GM23338 (cell line): Measurements from ENCODE around the gene WDR17. TPM values are rescaled to one million over a fixed set of nuclear protein-coding genes. Genes with fewer than 3 reads are reported as not detected.

ENCODE experiments used
- ATAC-seq: fragments of 200-7000 bp; cut with Tn5 transposase; 3 replicates; pipeline ENCODE4 v1.9.1; 2020
- DNase-seq: peaks from one replicate; pipeline ENCODE4 v3.0.0-alpha.2; 2015; ENCODE audit warnings: low spot score
- H2AFZ ChIP-seq: fragments of 200-600 bp; sonication (generic); 2 replicates; pipeline ENCODE4 v1.8.0; 2016; ENCODE audit warnings: antibody characterized with exemption, mild to moderate bottlenecking, moderate library complexity
- H3F3A ChIP-seq: fragments of 200-600 bp; sonication (generic); replicated peaks from 2 replicates; pipeline ENCODE4 v1.8.0; 2017; ENCODE audit warnings: antibody characterized with exemption, mixed run types, low read depth
- H3K27ac ChIP-seq: fragments of 200-600 bp; sonication (generic); 2 replicates; pipeline ENCODE4 v1.6.1; 2016; ENCODE audit warnings: low read depth
- H3K27me3 ChIP-seq: fragments of 200-600 bp; sonication (generic); 2 replicates; pipeline ENCODE4 v1.8.0; 2016; ENCODE audit warnings: mild to moderate bottlenecking, mixed run types, moderate library complexity; ENCODE audit not compliant: insufficient read depth
- H3K36me3 ChIP-seq: fragments of 200-600 bp; sonication (generic); 2 replicates; pipeline ENCODE4 v1.8.0; 2016; ENCODE audit warnings: mild to moderate bottlenecking; ENCODE audit not compliant: insufficient read depth
- H3K4me1 ChIP-seq: fragments of 200-600 bp; sonication (generic); 2 replicates; pipeline ENCODE4 v1.8.0; 2016; ENCODE audit warnings: mild to moderate bottlenecking, moderate library complexity; ENCODE audit not compliant: insufficient read depth
- H3K4me2 ChIP-seq: fragments of 200-600 bp; sonication (generic); 2 replicates; pipeline ENCODE4 v1.7.1; 2017; ENCODE audit warnings: mixed run types
- H3K4me3 ChIP-seq: fragments of 200-600 bp; sonication (generic); 2 replicates; pipeline ENCODE4 v1.6.1; 2016; ENCODE audit warnings: mixed run types
- H3K79me2 ChIP-seq: fragments of 200-600 bp; sonication (generic); replicated peaks from 2 replicates; pipeline ENCODE4 v1.8.0; 2017; ENCODE audit warnings: mild to moderate bottlenecking; ENCODE audit not compliant: insufficient read depth
- H3K9me2 ChIP-seq: fragments of 200-600 bp; sonication (generic); 2 replicates; pipeline ENCODE4 v1.8.0; 2017; ENCODE audit not compliant: insufficient read depth
- H4K20me1 ChIP-seq: fragments of 200-600 bp; sonication (generic); replicated peaks from 2 replicates; pipeline ENCODE4 v1.8.0; 2017; ENCODE audit warnings: mild to moderate bottlenecking; ENCODE audit not compliant: insufficient read depth
- H3K27ac Mint-ChIP-seq: 2 replicates; pipeline ENCODE4 v1.8.0; 2020; ENCODE audit warnings: inconsistent platforms, mild to moderate bottlenecking, moderate library complexity, mixed read lengths
- H3K27me3 Mint-ChIP-seq: 3 replicates; pipeline ENCODE4 v1.8.0; 2022; ENCODE audit warnings: low read depth, mild to moderate bottlenecking, moderate library complexity, mixed read lengths, inconsistent platforms; ENCODE audit not compliant: insufficient read depth, poor library complexity
- H3K36me3 Mint-ChIP-seq: 3 replicates; pipeline ENCODE4 v1.8.0; 2021; ENCODE audit warnings: low read depth, mild to moderate bottlenecking, inconsistent platforms, moderate library complexity, mixed read lengths
- H3K4me1 Mint-ChIP-seq: 3 replicates; pipeline ENCODE4 v1.8.0; 2020; ENCODE audit warnings: mild to moderate bottlenecking, inconsistent platforms, mixed read lengths
- H3K4me3 Mint-ChIP-seq: 3 replicates; pipeline ENCODE4 v1.8.0; 2021; ENCODE audit warnings: moderate library complexity, mild to moderate bottlenecking, inconsistent platforms, mixed read lengths
- H3K9me3 Mint-ChIP-seq: 3 replicates; pipeline ENCODE4 v1.8.0; 2020; ENCODE audit warnings: moderate library complexity, mild to moderate bottlenecking, inconsistent platforms, mixed read lengths
- CTCF ChIP-seq, 2 experiments: fragments of 200-600 bp in 1 of 2; sonication (generic) in 1 of 2; conservative IDR thresholded peaks; 2 replicates each; pipeline versions ENCODE4 v1.5.1 to v1.6.1; 2016 to 2017; ENCODE audit warnings: antibody characterized with exemption in 2 of 2, low read depth in 2 of 2, mild to moderate bottlenecking in 2 of 2, moderate library complexity in 1 of 2
- ETS1 ChIP-seq: IDR thresholded peaks from 2 replicates; pipeline ENCODE4 v1.6.1; 2016; ENCODE audit warnings: antibody characterized with exemption
- EZH2phosphoT487 ChIP-seq: fragments of 200-600 bp; sonication (generic); IDR thresholded peaks from one replicate; pipeline ENCODE4 v1.8.1; 2018; ENCODE audit warnings: antibody characterized with exemption; ENCODE audit not compliant: unreplicated experiment
- JUNB ChIP-seq: IDR thresholded peaks from one replicate; pipeline ENCODE4 v1.6.1; 2016; ENCODE audit warnings: antibody characterized with exemption; ENCODE audit not compliant: unreplicated experiment
- NANOG ChIP-seq: IDR thresholded peaks from 2 replicates; pipeline ENCODE4 v1.6.1; 2016; ENCODE audit warnings: antibody characterized with exemption, borderline replicate concordance
- REST ChIP-seq: IDR thresholded peaks from one replicate; pipeline ENCODE4 v1.6.1; 2018; ENCODE audit warnings: antibody characterized with exemption; ENCODE audit not compliant: unreplicated experiment
- ZNF331 ChIP-seq: fragments of 250-450 bp; sonication (Bioruptor Pico); IDR thresholded peaks from 2 replicates; pipeline ENCODE4 v1.5.0; 2020; ENCODE audit warnings: low read depth, mild to moderate bottlenecking, moderate library complexity
- polyA plus RNA-seq: library from polyadenylated mRNA; unstranded; fragments of >200 nt; fragmentation: Nextera tagmentation; extraction: Ambion mirVana; gene quantifications from 2 replicates; pipeline ENCODE4 v1.2.1, GENCODE V29; 2016
- total RNA-seq: library from RNA; depleted of rRNA; stranded (reverse); fragments of >200 nt; shearing (Covaris generic); gene quantifications from 2 replicates; pipeline ENCODE4 v1.2.3, GENCODE V29; 2014

WDR17 gene
- total and polyA plus RNA-seq, 2 experiments from 2014 or later: 1.9 to 4.3 TPM

GRCh38 chr4:176191974-176192373, 126.3 kb downstream of the WDR17 start:
- no peaks in the 10 kb centered on the region for H3K36me3 Mint-ChIP-seq
- peaks cover 2% of the 10 kb centered on the region for H3K27me3 Mint-ChIP-seq
- H3K4me3 ChIP-seq: no peak overlapping the region
- no peaks in the 10 kb centered on the region for H3K27me3 ChIP-seq
- H3K9me3 Mint-ChIP-seq: no peaks in the 10 kb centered on the region
- H3K79me2 ChIP-seq: no peaks in the 10 kb centered on the region
- no peak for DNase-seq
- no peaks in the 10 kb centered on the region for H4K20me1 ChIP-seq
- peaks cover 5% of the 10 kb centered on the region; the same call in 1 of the 2 replicates for H3F3A ChIP-seq
- peaks cover 40% of the 10 kb centered on the region for H3K4me1 Mint-ChIP-seq
- H3K4me1 ChIP-seq: peaks cover 4% of the 10 kb centered on the region
- no peak overlapping the region for H3K27ac ChIP-seq
- H3K4me2 ChIP-seq: no peak overlapping the region
- TF ChIP-seq JUNB (no peak), CTCF (conservative IDR thresholded peaks at IDR 0.05; ENCODE audit: low read depth in 2 of 2) (peak; percentile 14 to 22; a peak in 1 of 4 replicates)
- H3K9me2 ChIP-seq: no peaks in the 10 kb centered on the region
- H3K36me3 ChIP-seq: no peaks in the 10 kb centered on the region
- no peak for ATAC-seq
- H3K4me3 Mint-ChIP-seq: no peak overlapping the region
- no peak overlapping the region for H3K27ac Mint-ChIP-seq
- no peak overlapping the region for H2AFZ ChIP-seq

GRCh38 chr4:176193126-176193525, 127.5 kb downstream of the WDR17 start:
- no peak for ATAC-seq
- no peak overlapping the region for H3K27ac ChIP-seq
- H2AFZ ChIP-seq: no peak overlapping the region
- H3K27ac Mint-ChIP-seq: no peak overlapping the region
- no peaks in the 10 kb centered on the region for H4K20me1 ChIP-seq
- H3F3A ChIP-seq: peaks cover 5% of the 10 kb centered on the region; the same call in 1 of the 2 replicates
- no peak overlapping the region for H3K4me3 ChIP-seq
- H3K4me2 ChIP-seq: no peak overlapping the region
- DNase-seq: no peak
- no peaks in the 10 kb centered on the region for H3K9me3 Mint-ChIP-seq
- H3K36me3 ChIP-seq: no peaks in the 10 kb centered on the region
- peaks cover 4% of the 10 kb centered on the region for H3K4me1 ChIP-seq
- no peaks in the 10 kb centered on the region for H3K79me2 ChIP-seq
- no peaks in the 10 kb centered on the region for H3K27me3 ChIP-seq
- H3K9me2 ChIP-seq: no peaks in the 10 kb centered on the region
- no peaks in the 10 kb centered on the region for H3K36me3 Mint-ChIP-seq
- peaks cover 2% of the 10 kb centered on the region for H3K27me3 Mint-ChIP-seq
- TF ChIP-seq NANOG: no peak
- no peak for TF ChIP-seq CTCF (conservative IDR thresholded peaks at IDR 0.05; ENCODE audit: low read depth in 2 of 2)
- TF ChIP-seq ETS1: no peak
- TF ChIP-seq ZNF331: no peak
- no peak for TF ChIP-seq JUNB
- no peak for TF ChIP-seq EZH2phosphoT487
- no peak for TF ChIP-seq REST
- H3K4me1 Mint-ChIP-seq: peaks cover 36% of the 10 kb centered on the region
- no peak overlapping the region for H3K4me3 Mint-ChIP-seq
